GM12865 (cell line): ENCODE results near the gene RNASE3.
"Not testable (repeated sequence)": the region's sequence is repeated elsewhere in the genome, so short reads cannot be mapped to it uniquely, and the experiment has no call there.

Source experiments
- DNase-seq: peaks from one replicate; pipeline ENCODE4 v3.0.0; 2010; ENCODE audit warnings: low read depth
- H3K4me3 ChIP-seq: 2 replicates; pipeline ENCODE4 v1.5.1; 2011; ENCODE audit warnings: mild to moderate bottlenecking, low read depth, low read length, control low read depth
- CTCF ChIP-seq: IDR thresholded peaks from 2 replicates; pipeline ENCODE4 v1.5.1; 2011; ENCODE audit warnings: low read length, control low read depth, low read depth, inconsistent platforms; ENCODE audit not compliant: insufficient read depth; ENCODE audit errors: missing control alignments

The RNASE3 gene

DNA sequence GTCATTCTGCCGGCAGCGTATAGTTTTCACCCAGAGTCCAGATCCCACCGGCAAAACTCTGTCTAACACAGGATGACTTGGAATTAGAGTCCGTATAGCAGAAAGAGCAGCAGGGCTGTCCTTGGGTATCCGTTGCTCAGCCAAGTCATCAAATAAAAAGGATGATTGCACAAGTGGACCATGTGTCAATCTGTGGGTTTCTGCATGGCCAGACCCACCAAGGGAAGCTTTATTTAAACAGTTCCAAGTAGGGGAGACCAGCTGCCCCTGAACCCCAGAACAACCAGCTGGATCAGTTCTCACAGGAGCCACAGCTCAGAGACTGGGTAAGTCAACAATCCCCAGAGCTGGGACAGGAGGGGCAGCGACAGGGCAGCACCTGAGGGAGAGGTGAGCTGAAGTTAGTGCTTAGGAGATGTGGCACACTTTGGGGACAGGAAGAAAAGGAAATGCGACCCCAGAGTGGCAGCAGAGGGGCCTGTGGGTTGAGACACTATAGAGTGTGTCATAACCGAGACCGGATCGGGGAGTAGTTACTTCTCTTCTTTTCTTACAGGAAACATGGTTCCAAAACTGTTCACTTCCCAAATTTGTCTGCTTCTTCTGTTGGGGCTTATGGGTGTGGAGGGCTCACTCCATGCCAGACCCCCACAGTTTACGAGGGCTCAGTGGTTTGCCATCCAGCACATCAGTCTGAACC lies at the start of gene RNASE3:
Gene RNASE3, plus strand, starts transcription at position 260 of the 700 bp plus-strand sequence. Its CDS starts 302 bp downstream, at position 562.
- not testable (repeated sequence) for DNase-seq

GRCh38 chr14:20846560-20846959 lies 44.6 kb upstream of the RNASE3 start:
- no peak for TF ChIP-seq CTCF
- DNase-seq, result no peak
- H3K4me3 ChIP-seq, result no peak overlapping the region

More for the DNA sequence above, at the start of gene RNASE3:
- H3K4me3 ChIP-seq, result not testable (repeated sequence)

DNA sequence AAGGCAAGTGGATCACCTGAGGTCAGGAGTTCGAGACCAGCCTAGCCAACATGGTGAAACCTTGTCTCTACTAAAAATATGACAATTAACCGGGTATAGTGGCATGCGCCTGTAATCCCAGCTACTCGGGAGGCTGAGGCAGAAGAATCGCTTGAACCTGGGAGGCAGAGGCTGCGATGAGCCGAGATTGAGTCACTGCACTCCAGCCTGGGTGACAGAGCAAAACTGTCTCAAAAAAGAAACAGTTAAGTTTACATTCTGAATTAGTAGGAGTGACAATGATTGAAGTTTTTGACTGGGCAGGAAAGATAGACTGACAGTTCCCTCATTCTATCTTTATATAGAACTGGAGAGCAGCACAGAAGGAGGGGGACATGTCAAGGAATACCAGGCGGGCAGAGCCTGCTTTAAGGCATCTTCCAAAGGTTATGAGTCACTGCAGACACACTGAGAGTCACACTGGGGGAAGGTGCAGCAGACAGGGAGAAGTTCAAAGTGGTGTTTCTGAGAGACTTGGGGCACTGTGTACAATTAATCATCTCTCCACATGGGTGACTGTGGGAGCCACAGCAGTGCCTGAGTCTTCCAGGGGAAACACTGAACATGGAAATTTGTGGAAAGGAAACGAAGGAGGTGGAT lies 42.8 kb upstream of the RNASE3 start:
- no peak overlapping the region for H3K4me3 ChIP-seq
- no peak for DNase-seq
- no peak for TF ChIP-seq CTCF

GRCh38 chr14:20848955-20849570 lies 42.1 kb upstream of the RNASE3 start:
- no peak overlapping the region for H3K4me3 ChIP-seq
- TF ChIP-seq CTCF, result no peak
- no peak for DNase-seq

- no peak for TF ChIP-seq CTCF
- no peak overlapping the region for H3K4me3 ChIP-seq
- no peak for DNase-seq
Observed at GRCh38 chr14:20853042-20853441, 38.1 kb upstream of the RNASE3 start.

- DNase-seq, result peak; percentile 79
- TF ChIP-seq CTCF, result peak; percentile 64
Observed at GRCh38 chr14:20855652-20856291, 35.4 kb upstream of the RNASE3 start.

GRCh38 chr14:20857207-20857606 lies 34.0 kb upstream of the RNASE3 start:
- TF ChIP-seq CTCF, result no peak
- H3K4me3 ChIP-seq, result no peak overlapping the region
- no peak for DNase-seq

More at GRCh38 chr14:20855652-20856291, 35.4 kb upstream of the RNASE3 start:
- no peak overlapping the region for H3K4me3 ChIP-seq
